GM12878 (cell line): ENCODE data around the gene IRF6. TPM values are rescaled to one million over a fixed set of nuclear protein-coding genes. Genes with fewer than 3 reads are reported as not detected.

Source experiments
- ATAC-seq: fragments of 200-7000 bp; cut with Tn5 transposase; 3 replicates; pipeline ENCODE4 v1.9.1; 2020; ENCODE audit warnings: mild to moderate bottlenecking, moderate library complexity
- BruUV-seq: library from RNA; stranded (reverse); fragments of 400-500 nt; replicated peaks from 2 replicates; lab custom pipeline; 2021; lab: Mats Ljungman, UMichigan
- CTCF ChIA-PET: fragments of 300-600 bp; sonication (Branson Sonifier 250); formaldehyde crosslinking; extraction: SDS; loops from one replicate; lab custom pipeline; 2021; ENCODE audit warnings: inconsistent platforms; lab: Yijun Ruan, JAX
- POLR2A ChIA-PET: fragments of 350-600 bp; formaldehyde crosslinking; extraction: SDS; loops from one replicate; lab custom pipeline; 2021; ENCODE audit warnings: inconsistent platforms; lab: Charles Lee
- RAD21 ChIA-PET: fragments of 300-600 bp; sonication (Branson Sonifier 250); formaldehyde crosslinking; loops from one replicate; lab custom pipeline; 2023; ENCODE audit warnings: antibody characterized with exemption; ENCODE audit not compliant: unreplicated experiment; lab: Charles Lee
- SMC1A ChIA-PET: fragments of 300-600 bp; sonication (Branson Sonifier 250); formaldehyde crosslinking; loops from one replicate; lab custom pipeline; 2023; ENCODE audit not compliant: unreplicated experiment, uncharacterized antibody; lab: Charles Lee
- DNase-seq: peaks from one replicate; pipeline ENCODE4 v3.0.0-alpha.2; 2011; ENCODE audit warnings: low read depth, low spot score
- FAIRE-seq: peaks from 3 replicates; lab custom pipeline; 2011; peaks lifted over from hg19 to GRCh38; lab: Jason Lieb, UNC
- H2AFZ ChIP-seq: 2 replicates; pipeline ENCODE4 v1.6.0; 2011; ENCODE audit warnings: low read depth, low read length, control low read depth; ENCODE audit not compliant: control insufficient read depth
- H3K27ac ChIP-seq: 2 replicates; pipeline ENCODE4 v1.5.1; 2011; ENCODE audit warnings: control low read depth; ENCODE audit not compliant: control insufficient read depth, insufficient read depth
- H3K27me3 ChIP-seq, 2 experiments: replicated peaks in 1 of 2; 2 replicates each; pipeline versions ENCODE4 v1.6.0 to v1.6.1; 2011; ENCODE audit warnings: low read length in 1 of 2; ENCODE audit not compliant: control insufficient read depth in 2 of 2, insufficient read depth in 2 of 2
- H3K36me3 ChIP-seq, 2 experiments: 2 replicates each; pipeline ENCODE4 v1.5.1; 2011; ENCODE audit warnings: low read length in 1 of 2; ENCODE audit not compliant: control insufficient read depth in 2 of 2, insufficient read depth in 2 of 2
- H3K4me1 ChIP-seq: 2 replicates; pipeline ENCODE4 v1.6.1; 2011; ENCODE audit warnings: mild to moderate bottlenecking, low read length, moderate library complexity, mixed read lengths; ENCODE audit not compliant: control insufficient read depth, insufficient read depth
- H3K4me2 ChIP-seq: 2 replicates; pipeline ENCODE4 v1.6.0; 2011; ENCODE audit warnings: control low read depth; ENCODE audit not compliant: control insufficient read depth, insufficient read depth
- H3K4me3 ChIP-seq: fragments of 200-600 bp; sonication (generic); 2 replicates; pipeline ENCODE4 v1.5.1; 2016
- H3K79me2 ChIP-seq: 2 replicates; pipeline ENCODE4 v1.6.0; 2011; ENCODE audit warnings: low read length; ENCODE audit not compliant: control insufficient read depth, insufficient read depth
- H3K9ac ChIP-seq: 2 replicates; pipeline ENCODE4 v1.8.0; 2011; ENCODE audit warnings: low read length, control low read depth, mixed read lengths; ENCODE audit not compliant: control insufficient read depth, insufficient read depth
- H3K9me3 ChIP-seq: replicated peaks from 3 replicates; pipeline ENCODE4 v1.5.1; 2011; ENCODE audit warnings: mild to moderate bottlenecking, low read length; ENCODE audit not compliant: control insufficient read depth, insufficient read depth
- H4K20me1 ChIP-seq: 2 replicates; pipeline ENCODE4 v1.6.0; 2011; ENCODE audit not compliant: control insufficient read depth, insufficient read depth
- CEBPB ChIP-seq, 2 experiments: fragments of 150-350 bp in 1 of 2; IDR thresholded peaks; 2 replicates each; pipeline ENCODE4 v1.6.1; 2012 to 2014; ENCODE audit warnings: low read depth in 2 of 2, low read length in 2 of 2, borderline replicate concordance in 1 of 2, inconsistent platforms in 1 of 2
- CREM ChIP-seq: IDR thresholded peaks from 2 replicates; pipeline ENCODE4 v1.6.1; 2014; ENCODE audit warnings: antibody characterized with exemption, low read depth
- ETV6 ChIP-seq, 2 experiments: fragments of 450-650 bp in 1 of 2; IDR thresholded peaks in 1 of 2; conservative IDR thresholded peaks in 1 of 2; 2 replicates each; pipeline ENCODE4 v1.6.1; 2014; ENCODE audit warnings: antibody characterized with exemption in 1 of 2, borderline replicate concordance in 1 of 2, low read depth in 1 of 2, mild to moderate bottlenecking in 1 of 2, moderate library complexity in 1 of 2
- IKZF2 ChIP-seq, 2 experiments: fragments of 450-650 bp; IDR thresholded peaks; 2 replicates each; pipeline ENCODE4 v1.6.1; 2017; ENCODE audit warnings: mild to moderate bottlenecking in 2 of 2, moderate library complexity in 2 of 2
- IRF5 ChIP-seq: fragments of 450-650 bp; IDR thresholded peaks from 2 replicates; pipeline ENCODE4 v1.6.1; 2017; ENCODE audit warnings: borderline replicate concordance
- KAT2A ChIP-seq: conservative IDR thresholded peaks from 2 replicates; pipeline ENCODE4 v1.6.1; 2011; ENCODE audit warnings: low read depth, low read length; ENCODE audit not compliant: control insufficient read depth
- LARP7 ChIP-seq: fragments of 450-650 bp; IDR thresholded peaks from 2 replicates; pipeline ENCODE4 v1.6.1; 2017; ENCODE audit warnings: mild to moderate bottlenecking
- RAD21 ChIP-seq: IDR thresholded peaks from 2 replicates; pipeline ENCODE4 v1.6.1; 2011; ENCODE audit warnings: mild to moderate bottlenecking, low read depth, low read length, moderate library complexity; ENCODE audit not compliant: insufficient read depth
- SMC3 ChIP-seq: IDR thresholded peaks from 2 replicates; pipeline ENCODE4 v1.6.1; 2011; ENCODE audit warnings: low read length, improper control_type of control experiment, borderline replicate concordance
- TCF3 ChIP-seq: IDR thresholded peaks from 2 replicates; pipeline ENCODE4 v1.6.1; 2012; ENCODE audit warnings: low read depth, mild to moderate bottlenecking, low read length, borderline replicate concordance; ENCODE audit not compliant: insufficient read depth
- ZBTB4 ChIP-seq: fragments of 450-650 bp; formaldehyde crosslinking; IDR thresholded peaks from 2 replicates; pipeline ENCODE4 v1.4.0; 2022; ENCODE audit warnings: mild to moderate bottlenecking, moderate library complexity
- ZNF207 ChIP-seq: fragments of 450-650 bp; IDR thresholded peaks from 2 replicates; pipeline ENCODE4 v1.6.1; 2014; ENCODE audit warnings: antibody characterized with exemption, mild to moderate bottlenecking, borderline replicate concordance
- ZNF384 ChIP-seq: IDR thresholded peaks from 2 replicates; pipeline ENCODE4 v1.6.1; 2012; ENCODE audit warnings: low read depth, mild to moderate bottlenecking, low read length, improper control_type of control experiment, borderline replicate concordance
- ZNF622 ChIP-seq: fragments of 450-650 bp; IDR thresholded peaks from 2 replicates; pipeline ENCODE4 v1.6.1; 2017; ENCODE audit warnings: mild to moderate bottlenecking, inconsistent platforms
- WGBS: methylation state at CpG from one replicate; pipeline ENCODE4 v1.1.6; 2016; ENCODE audit warnings: low lambda C conversion rate; ENCODE audit not compliant: insufficient replicate concordance, insufficient coverage; ENCODE audit errors: missing lambda C conversion rate; 5-methylcytosine and 5-hydroxymethylcytosine counted together
- in situ Hi-C: fragments of 300-500 bp; cut with MboI; formaldehyde crosslinking; loops from 9 replicates; pipeline ENCODE4 v1.14.3; 2018; ENCODE audit warnings: mixed read lengths
- intact Hi-C: fragments of 100-400 bp; cut with micrococcal nuclease; formaldehyde crosslinking; loops from one replicate; pipeline ENCODE4 v1.14.2; 2022; ENCODE audit not compliant: unreplicated experiment
- polyA plus RNA-seq, 11 experiments: library from polyadenylated mRNA; depleted of rRNA in 4 of 11; unstranded in 6 of 11; stranded (reverse) in 5 of 11; fragments of >200 nt; fragmentation: Nextera tagmentation in 4 of 11; fragmentation: Illumina TruSeq in 1 of 11; extraction: Ambion mirVana in 4 of 11; extraction: Trizol in 1 of 11; gene quantifications; 1 replicate in 1 of 11; 2 replicates in 10 of 11; pipeline versions ENCODE4 v1.2.1 to v1.2.3, GENCODE V29; 2011 to 2016; ENCODE audit warnings: inconsistent platforms in 2 of 11, missing spikeins in 2 of 11, low read depth in 1 of 11
- total RNA-seq, 4 experiments: library from RNA; depleted of rRNA in 3 of 4; stranded (reverse); fragments of >200 nt in 3 of 4; fragmentation: Illumina TruSeq in 1 of 4; extraction: Trizol in 1 of 4; gene quantifications; 2 replicates each; pipeline versions ENCODE4 v1.2.1 to v1.2.3, GENCODE V29; 2013 to 2021
- TF ChIP-seq, protein P1 (sequence below): IDR thresholded peaks from 2 replicates; pipeline ENCODE4 v1.6.1; 2011; ENCODE audit warnings: borderline replicate concordance, low read depth, mild to moderate bottlenecking, moderate library complexity, low read length; ENCODE audit not compliant: insufficient read depth, poor library complexity, severe bottlenecking
- TF ChIP-seq, protein P2 (sequence below): fragments of 450-650 bp; IDR thresholded peaks from 2 replicates; pipeline ENCODE4 v1.6.1; 2017; ENCODE audit warnings: low read depth, mild to moderate bottlenecking, moderate library complexity

IRF6 gene
- total and polyA plus RNA-seq, 10 of the 15 experiments (the other 5 are each of a cell fraction or from before 2014, with no cell fraction given): 0.04 to 0.50 (median 0.09) TPM; not detected in 1

- 74% methylated on average over 4 of the region's 4 CpGs for WGBS
- intact Hi-C loops: no loop called here
- in situ Hi-C loops: no loop called here
- TF ChIP-seq ZNF384: no peak
- TF ChIP-seq ETV6 (conservative IDR thresholded peaks at IDR 0.05 in 1 of 2, IDR thresholded peaks at IDR 0.05 in 1 of 2; ENCODE audit: borderline replicate concordance in 1 of 2, low read depth in 1 of 2): no peak
- no peak for TF ChIP-seq TCF3
- no peak for TF ChIP-seq RAD21
- no peak for TF ChIP-seq CREM
- TF ChIP-seq ZBTB4: no peak
- no peak for TF ChIP-seq SMC3
- TF ChIP-seq CEBPB (IDR thresholded peaks at IDR 0.05; ENCODE audit: borderline replicate concordance in 1 of 2, low read depth in 2 of 2, low read length in 2 of 2): no peak
- TF ChIP-seq ZNF207: no peak
- no peak for TF ChIP-seq IKZF2 (IDR thresholded peaks at IDR 0.05)
- TF ChIP-seq, protein P1, sequence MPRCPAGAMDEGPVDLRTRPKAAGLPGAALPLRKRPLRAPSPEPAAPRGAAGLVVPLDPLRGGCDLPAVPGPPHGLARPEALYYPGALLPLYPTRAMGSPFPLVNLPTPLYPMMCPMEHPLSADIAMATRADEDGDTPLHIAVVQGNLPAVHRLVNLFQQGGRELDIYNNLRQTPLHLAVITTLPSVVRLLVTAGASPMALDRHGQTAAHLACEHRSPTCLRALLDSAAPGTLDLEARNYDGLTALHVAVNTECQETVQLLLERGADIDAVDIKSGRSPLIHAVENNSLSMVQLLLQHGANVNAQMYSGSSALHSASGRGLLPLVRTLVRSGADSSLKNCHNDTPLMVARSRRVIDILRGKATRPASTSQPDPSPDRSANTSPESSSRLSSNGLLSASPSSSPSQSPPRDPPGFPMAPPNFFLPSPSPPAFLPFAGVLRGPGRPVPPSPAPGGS: no peak
- no peak for TF ChIP-seq KAT2A
- TF ChIP-seq IRF5: no peak
- TF ChIP-seq, protein P2, sequence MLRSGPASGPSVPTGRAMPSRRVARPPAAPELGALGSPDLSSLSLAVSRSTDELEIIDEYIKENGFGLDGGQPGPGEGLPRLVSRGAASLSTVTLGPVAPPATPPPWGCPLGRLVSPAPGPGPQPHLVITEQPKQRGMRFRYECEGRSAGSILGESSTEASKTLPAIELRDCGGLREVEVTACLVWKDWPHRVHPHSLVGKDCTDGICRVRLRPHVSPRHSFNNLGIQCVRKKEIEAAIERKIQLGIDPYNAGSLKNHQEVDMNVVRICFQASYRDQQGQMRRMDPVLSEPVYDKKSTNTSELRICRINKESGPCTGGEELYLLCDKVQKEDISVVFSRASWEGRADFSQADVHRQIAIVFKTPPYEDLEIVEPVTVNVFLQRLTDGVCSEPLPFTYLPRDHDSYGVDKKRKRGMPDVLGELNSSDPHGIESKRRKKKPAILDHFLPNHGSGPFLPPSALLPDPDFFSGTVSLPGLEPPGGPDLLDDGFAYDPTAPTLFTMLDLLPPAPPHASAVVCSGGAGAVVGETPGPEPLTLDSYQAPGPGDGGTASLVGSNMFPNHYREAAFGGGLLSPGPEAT: no peak
- no peak for TF ChIP-seq LARP7
- TF ChIP-seq ZNF622: no peak
These were observed 19.8 kb downstream of the IRF6 start for GRCh38 chr1:209786146-209786545.

More at GRCh38 chr1:209786146-209786545, 19.8 kb downstream of the IRF6 start:
- POLR2A ChIA-PET: interaction anchor here (1.9 kb wide), 1 partner anchor 22 kb away, joined by 5 read pairs; no protein-coding TSS in a partner anchor
- RAD21 ChIA-PET: interaction anchor here (2.9 kb wide), 1 partner anchor 18 kb away, joined by 16 read pairs; no protein-coding TSS in a partner anchor
- Histone ChIP-seq H3K9me3 (no peaks in the 10 kb centered on the region; the same call in 1 of the 3 replicates), H4K20me1 (no peaks in the 10 kb centered on the region), H3K4me3 (no peak overlapping the region), H2AFZ (no peak overlapping the region), H3K9ac (no peak overlapping the region), H3K27ac (no peak overlapping the region), H3K27me3 (no peaks in the 10 kb centered on the region; a peak in 1 of 4 replicates), H3K4me1 (0 out of 2 replicates have a peak, but pooled peaks cover 2% of the 10 kb centered on the region), H3K79me2 (peaks cover 7% of the 10 kb centered on the region), H3K4me2 (no peak overlapping the region), H3K36me3 (no peaks in the 10 kb centered on the region; a peak in 1 of 4 replicates)
- no peak for DNase-seq
- BruUV-seq: no TSS peak
- FAIRE-seq: no peak
- SMC1A ChIA-PET: interaction anchor here (0.7 to 4.1 kb wide), 9 partner anchors 12 to 39 kb away, joined by 3 to 31 read pairs (median 4); no protein-coding TSS in a partner anchor
- CTCF ChIA-PET: interaction anchor here (0.6 to 6.0 kb wide), 9 partner anchors 12 to 42 kb away, joined by 3 to 72 read pairs (median 4); partner anchors contain the start of gene UTP25
- ATAC-seq: no peak
